WTC11 (cell line): ENCODE data around the gene RCAN2.

Source experiments
- ATF1 ChIP-seq: sonication (generic); formaldehyde crosslinking; IDR thresholded peaks from 2 replicates; pipeline ENCODE4 v1.8.1; 2023; ENCODE audit warnings: mild to moderate bottlenecking, moderate library complexity, missing genetic modification reagents
- CTCF ChIP-seq: fragments of 200-600 bp; IDR thresholded peaks from 2 replicates; pipeline ENCODE4 v1.8.0; 2022; ENCODE audit warnings: antibody characterized with exemption
- ETV6 ChIP-seq: sonication (generic); formaldehyde crosslinking; IDR thresholded peaks from 2 replicates; pipeline ENCODE4 v1.8.1; 2022; ENCODE audit warnings: mild to moderate bottlenecking, missing genetic modification reagents
- JUN ChIP-seq: sonication (generic); formaldehyde crosslinking; IDR thresholded peaks from 2 replicates; pipeline ENCODE4 v1.8.0; 2023; ENCODE audit warnings: mild to moderate bottlenecking, missing genetic modification reagents
- KAT7 ChIP-seq: sonication (generic); formaldehyde crosslinking; IDR thresholded peaks from 2 replicates; pipeline ENCODE4 v1.8.1; 2023; ENCODE audit warnings: missing genetic modification reagents, mild to moderate bottlenecking, borderline replicate concordance
- TCF7 ChIP-seq: sonication (generic); formaldehyde crosslinking; IDR thresholded peaks from 2 replicates; pipeline ENCODE4 v1.8.0; 2022; ENCODE audit warnings: mild to moderate bottlenecking, low read depth, missing genetic modification reagents, moderate library complexity
- USF1 ChIP-seq: sonication (generic); formaldehyde crosslinking; IDR thresholded peaks from 2 replicates; pipeline ENCODE4 v1.8.0; 2022; ENCODE audit warnings: mild to moderate bottlenecking, missing genetic modification reagents
- USF2 ChIP-seq: sonication (generic); formaldehyde crosslinking; IDR thresholded peaks from 2 replicates; pipeline ENCODE4 v1.8.1; 2023; ENCODE audit warnings: mild to moderate bottlenecking, missing genetic modification reagents, moderate library complexity
- ZBTB21 ChIP-seq: sonication (generic); formaldehyde crosslinking; IDR thresholded peaks from 2 replicates; pipeline ENCODE4 v1.8.1; 2023; ENCODE audit warnings: mild to moderate bottlenecking, missing genetic modification reagents, borderline replicate concordance
- ZNF232 ChIP-seq: sonication (generic); formaldehyde crosslinking; IDR thresholded peaks from 2 replicates; pipeline ENCODE4 v1.8.0; 2022; ENCODE audit warnings: mild to moderate bottlenecking, missing genetic modification reagents
- TF ChIP-seq, protein P1 (sequence below): sonication (generic); formaldehyde crosslinking; IDR thresholded peaks from 2 replicates; pipeline ENCODE4 v1.8.0; 2022; ENCODE audit warnings: mild to moderate bottlenecking, missing genetic modification reagents

DNA sequence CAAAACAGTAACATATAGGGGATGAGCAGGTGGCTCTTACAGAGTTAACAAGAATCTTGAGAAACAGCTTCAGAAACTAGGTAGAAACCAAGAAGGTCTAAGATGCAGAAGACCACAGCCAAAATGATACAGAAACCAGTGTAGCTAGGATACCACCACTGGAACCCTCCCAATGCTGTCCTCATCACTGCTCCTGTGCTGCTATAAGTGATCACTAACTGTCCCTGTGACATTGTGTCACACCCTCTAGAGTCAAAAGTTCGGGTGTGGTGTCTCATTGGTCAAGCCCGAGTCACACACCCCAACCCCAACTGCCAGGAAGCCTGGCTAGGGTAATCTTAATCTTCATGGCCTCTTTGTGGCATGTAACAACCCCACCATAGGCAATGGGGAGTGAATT lies 153.1 kb downstream of the RCAN2 start:
- no peak for TF ChIP-seq CTCF
- TF ChIP-seq JUN (CRISPR knock-in tag) = no peak
- TF ChIP-seq ZNF232 (CRISPR knock-in tag) = no peak
- no peak for TF ChIP-seq ZBTB21 (CRISPR knock-in tag)
- no peak for TF ChIP-seq USF2
- TF ChIP-seq USF1 (CRISPR knock-in tag) = no peak
- TF ChIP-seq ETV6 (CRISPR knock-in tag) = no peak
- no peak for TF ChIP-seq TCF7 (CRISPR knock-in tag)
- TF ChIP-seq, protein P1, sequence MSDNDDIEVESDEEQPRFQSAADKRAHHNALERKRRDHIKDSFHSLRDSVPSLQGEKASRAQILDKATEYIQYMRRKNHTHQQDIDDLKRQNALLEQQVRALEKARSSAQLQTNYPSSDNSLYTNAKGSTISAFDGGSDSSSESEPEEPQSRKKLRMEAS = no peak
- TF ChIP-seq KAT7 (CRISPR knock-in tag) = no peak
- no peak for TF ChIP-seq ATF1 (CRISPR knock-in tag)
